SK-N-SH (cell line): Measurements from ENCODE around the gene BNC2. TPM values are rescaled to one million over a fixed set of nuclear protein-coding genes. Genes with fewer than 3 reads are reported as not detected.

ENCODE experiments used
- CTCF ChIA-PET: fragments of 300-600, 350-600 bp; formaldehyde crosslinking; extraction: SDS; loops from one replicate; lab custom pipeline; 2021; lab: Yijun Ruan, JAX
- POLR2A ChIA-PET: fragments of 350-600 bp; sonication (Branson Sonifier 250); formaldehyde crosslinking; extraction: SDS; loops from one replicate; lab custom pipeline; 2020; ENCODE audit warnings: antibody characterized with exemption, inconsistent platforms; lab: Yijun Ruan, JAX
- DNase-seq: peaks from one replicate; pipeline ENCODE4 v3.0.0; 2012
- H2AFZ ChIP-seq: fragments of 200-600 bp; sonication (generic); 2 replicates; pipeline ENCODE4 v1.8.1; 2016; ENCODE audit warnings: antibody characterized with exemption, mild to moderate bottlenecking, low read depth
- H3F3A ChIP-seq: fragments of 200-600 bp; sonication (generic); replicated peaks from 2 replicates; pipeline ENCODE3; 2016; ENCODE audit warnings: antibody characterized with exemption, mild to moderate bottlenecking; ENCODE audit not compliant: insufficient read depth
- H3K27ac ChIP-seq, 2 experiments: fragments of 200-500 bp in 1 of 2; fragments of 200-600 bp in 1 of 2; sonication (Bioruptor generic) in 1 of 2; sonication (generic), shearing (Covaris generic) in 1 of 2; 2 replicates each; pipeline versions ENCODE4 v1.5.1 to v1.6.1; 2014 to 2016; ENCODE audit warnings: low read depth in 2 of 2, inconsistent platforms in 1 of 2, low read length in 1 of 2, mild to moderate bottlenecking in 1 of 2, mixed read lengths in 1 of 2
- H3K27me3 ChIP-seq: fragments of 200-600 bp; sonication (generic), shearing (Covaris generic); 2 replicates; pipeline ENCODE4 v1.6.1; 2016; ENCODE audit warnings: mixed run types; ENCODE audit not compliant: insufficient read depth
- H3K36me3 ChIP-seq, 2 experiments: fragments of 200-500 bp in 1 of 2; fragments of 200-600 bp in 1 of 2; sonication (Bioruptor generic) in 1 of 2; sonication (generic) in 1 of 2; replicated peaks in 1 of 2; 2 replicates each; pipeline versions ENCODE3 to v1.5.1; 2014 to 2016; ENCODE audit warnings: low read length in 1 of 2, mild to moderate bottlenecking in 1 of 2; ENCODE audit not compliant: insufficient read depth in 2 of 2, control insufficient read depth in 1 of 2
- H3K4me1 ChIP-seq, 2 experiments: fragments of 200-500 bp in 1 of 2; fragments of 200-600 bp in 1 of 2; sonication (Bioruptor generic) in 1 of 2; sonication (generic), shearing (Covaris generic) in 1 of 2; 2 replicates each; pipeline versions ENCODE4 v1.5.1 to v1.6.1; 2014 to 2016; ENCODE audit warnings: low read depth in 1 of 2, low read length in 1 of 2, mixed run types in 1 of 2; ENCODE audit not compliant: insufficient read depth in 2 of 2, control insufficient read depth in 1 of 2
- H3K4me2 ChIP-seq: fragments of 200-600 bp; sonication (generic), shearing (Covaris generic); 2 replicates; pipeline ENCODE4 v1.6.1; 2017; ENCODE audit warnings: mixed run types
- H3K4me3 ChIP-seq, 2 experiments: fragments of 200-500 bp in 1 of 2; fragments of 200-600 bp in 1 of 2; sonication (Bioruptor generic) in 1 of 2; sonication (generic), shearing (Covaris generic) in 1 of 2; 2 replicates each; pipeline versions ENCODE4 v1.5.1 to v1.8.1; 2014 to 2016; ENCODE audit warnings: low read depth in 2 of 2, inconsistent platforms in 1 of 2, low read length in 1 of 2, mild to moderate bottlenecking in 1 of 2, mixed read lengths in 1 of 2, moderate library complexity in 1 of 2
- H3K79me2 ChIP-seq: fragments of 200-600 bp; sonication (generic); 2 replicates; pipeline ENCODE4 v1.8.1; 2017; ENCODE audit warnings: mild to moderate bottlenecking; ENCODE audit not compliant: insufficient read depth
- H3K9ac ChIP-seq: fragments of 200-600 bp; sonication (generic); 2 replicates; pipeline ENCODE4 v1.6.1; 2017; ENCODE audit warnings: mixed run types
- H3K9me2 ChIP-seq: fragments of 200-600 bp; sonication (generic); 2 replicates; pipeline ENCODE4 v1.6.1; 2017; ENCODE audit warnings: mixed run types
- H3K9me3 ChIP-seq: fragments of 200-600 bp; sonication (generic); 2 replicates; pipeline ENCODE4 v1.6.1; 2017; ENCODE audit warnings: mixed run types, mild to moderate bottlenecking, moderate library complexity
- H4K20me1 ChIP-seq: fragments of 200-600 bp; sonication (generic); 2 replicates; pipeline ENCODE4 v1.6.1; 2017; ENCODE audit warnings: mild to moderate bottlenecking, mixed run types; ENCODE audit not compliant: insufficient read depth
- FOXM1 ChIP-seq: IDR thresholded peaks from 2 replicates; pipeline ENCODE4 v1.4.0; 2012; ENCODE audit warnings: low read depth, mild to moderate bottlenecking
- IRF3 ChIP-seq: fragments of 150-350 bp; IDR thresholded peaks from 2 replicates; pipeline ENCODE4 v1.6.1; 2016; ENCODE audit warnings: mild to moderate bottlenecking, low read depth, low read length
- MEF2A ChIP-seq: IDR thresholded peaks from 2 replicates; pipeline ENCODE4 v1.4.0; 2012; ENCODE audit warnings: low read depth, borderline replicate concordance
- PBX3 ChIP-seq: IDR thresholded peaks from 2 replicates; pipeline ENCODE4; 2012
- POLR2AphosphoS5 ChIP-seq: IDR thresholded peaks from 2 replicates; pipeline ENCODE4 v1.6.1; 2012; ENCODE audit warnings: low read depth, low read length
- SIN3A ChIP-seq: IDR thresholded peaks from 2 replicates; pipeline ENCODE4 v1.6.1; 2012; ENCODE audit warnings: low read depth, mild to moderate bottlenecking, low read length, moderate library complexity, borderline replicate concordance
- TAF1 ChIP-seq: IDR thresholded peaks from 2 replicates; pipeline ENCODE4 v1.6.1; 2012; ENCODE audit warnings: low read depth, mild to moderate bottlenecking, low read length, moderate library complexity, borderline replicate concordance
- USF1 ChIP-seq: IDR thresholded peaks from 2 replicates; pipeline ENCODE4 v1.4.0; 2012; ENCODE audit warnings: low read depth, borderline replicate concordance
- YY1 ChIP-seq: IDR thresholded peaks from 2 replicates; pipeline ENCODE4 v1.4.0; 2012; ENCODE audit warnings: low read depth, mild to moderate bottlenecking
- WGBS: methylation state at CpG from one replicate; pipeline ENCODE4 v1.1.6; 2017; ENCODE audit warnings: low lambda C conversion rate; 5-methylcytosine and 5-hydroxymethylcytosine counted together
- polyA plus RNA-seq, 3 experiments: library from polyadenylated mRNA; depleted of rRNA; stranded (reverse); fragments of >200 nt; gene quantifications; 2 replicates each; pipeline ENCODE4 v1.2.3, GENCODE V29; 2012
- TF ChIP-seq, protein P1 (sequence below): fragments of 200-600 bp; sonication (generic); IDR thresholded peaks from 2 replicates; pipeline ENCODE4 v1.6.1; 2017; ENCODE audit warnings: antibody characterized with exemption, mild to moderate bottlenecking, moderate library complexity
- TF ChIP-seq, protein P2 (sequence below): IDR thresholded peaks from 2 replicates; pipeline ENCODE4 v1.4.0; 2012; ENCODE audit warnings: low read depth, borderline replicate concordance
- TF ChIP-seq, protein P3 (sequence below): IDR thresholded peaks from 2 replicates; pipeline ENCODE4 v1.6.1; 2012; ENCODE audit warnings: mild to moderate bottlenecking, low read depth, low read length, moderate library complexity

Gene BNC2
- polyA plus RNA-seq, 1 of the 3 experiments (the other 2 are of a cell fraction): 8.8 TPM

DNA sequence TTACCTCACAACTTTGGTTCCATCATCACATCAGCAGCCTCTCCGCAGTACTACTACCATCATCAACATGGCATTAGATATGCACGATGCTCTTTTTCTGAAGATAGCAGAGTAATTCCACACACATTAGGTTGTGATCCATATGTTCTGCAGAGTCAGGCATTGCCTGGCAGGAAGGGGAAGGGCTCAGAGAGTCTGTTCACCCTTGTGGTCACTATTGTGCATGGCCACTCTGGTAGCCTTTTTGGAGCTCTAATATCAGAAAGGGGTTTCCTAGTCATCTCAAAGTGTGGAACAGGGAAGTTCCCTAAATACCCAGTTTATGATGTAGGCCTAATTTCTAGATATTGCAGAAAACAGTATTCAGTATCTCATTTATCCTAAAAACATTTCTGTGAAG is 373.6 kb downstream of the BNC2 start:
- no peak for DNase-seq
- H3K4me2 ChIP-seq: no peak overlapping the region
- ChIA-PET POLR2A (no interaction called here), CTCF (no interaction called here)
- TF ChIP-seq MEF2A: no peak
- TF ChIP-seq, protein P1, sequence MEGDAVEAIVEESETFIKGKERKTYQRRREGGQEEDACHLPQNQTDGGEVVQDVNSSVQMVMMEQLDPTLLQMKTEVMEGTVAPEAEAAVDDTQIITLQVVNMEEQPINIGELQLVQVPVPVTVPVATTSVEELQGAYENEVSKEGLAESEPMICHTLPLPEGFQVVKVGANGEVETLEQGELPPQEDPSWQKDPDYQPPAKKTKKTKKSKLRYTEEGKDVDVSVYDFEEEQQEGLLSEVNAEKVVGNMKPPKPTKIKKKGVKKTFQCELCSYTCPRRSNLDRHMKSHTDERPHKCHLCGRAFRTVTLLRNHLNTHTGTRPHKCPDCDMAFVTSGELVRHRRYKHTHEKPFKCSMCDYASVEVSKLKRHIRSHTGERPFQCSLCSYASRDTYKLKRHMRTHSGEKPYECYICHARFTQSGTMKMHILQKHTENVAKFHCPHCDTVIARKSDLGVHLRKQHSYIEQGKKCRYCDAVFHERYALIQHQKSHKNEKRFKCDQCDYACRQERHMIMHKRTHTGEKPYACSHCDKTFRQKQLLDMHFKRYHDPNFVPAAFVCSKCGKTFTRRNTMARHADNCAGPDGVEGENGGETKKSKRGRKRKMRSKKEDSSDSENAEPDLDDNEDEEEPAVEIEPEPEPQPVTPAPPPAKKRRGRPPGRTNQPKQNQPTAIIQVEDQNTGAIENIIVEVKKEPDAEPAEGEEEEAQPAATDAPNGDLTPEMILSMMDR: peak; percentile 11; the same call in 1 of the 2 replicates
- H3K36me3 ChIP-seq: peaks cover 0 to 6% of the 10 kb centered on the region in 2 experiments
- H3K27me3 ChIP-seq: no peaks in the 10 kb centered on the region
- no peak overlapping the region for H3K27ac ChIP-seq
- no peaks in the 10 kb centered on the region for H3K9me2 ChIP-seq
- peaks cover 19% of the 10 kb centered on the region for H3F3A ChIP-seq
- no peak overlapping the region for H2AFZ ChIP-seq
- H3K9me3 ChIP-seq: no peaks in the 10 kb centered on the region
- no peak overlapping the region for H3K9ac ChIP-seq
- no peaks in the 10 kb centered on the region for H4K20me1 ChIP-seq
- H3K4me1 ChIP-seq: peaks cover 0 to 21% of the 10 kb centered on the region in 2 experiments; a peak in 2 of 4 replicates
- WGBS: 87% methylated on average over 2 of the region's 2 CpGs
- peaks cover 5% of the 10 kb centered on the region for H3K79me2 ChIP-seq
- no peak overlapping the region for H3K4me3 ChIP-seq

DNA sequence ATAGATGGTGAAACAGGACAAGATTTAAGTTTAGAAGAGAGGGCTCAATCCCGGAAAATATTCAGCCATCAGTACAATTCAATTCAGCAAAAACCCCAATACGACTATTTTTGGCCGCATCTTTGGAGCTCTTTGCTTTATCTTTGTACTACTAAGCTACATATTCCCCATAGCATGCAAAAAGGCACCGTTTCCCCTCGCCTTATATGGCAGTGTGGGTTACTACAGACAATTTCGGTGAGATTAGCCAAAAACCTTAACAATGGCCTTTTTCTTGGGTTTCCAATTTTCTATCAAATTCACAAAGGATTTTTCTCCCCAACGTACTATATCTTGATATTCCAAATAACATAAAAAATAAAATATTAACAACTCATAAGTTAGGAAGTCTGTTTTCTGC is 382.6 kb downstream of the BNC2 start:
- no peaks in the 10 kb centered on the region for H3K79me2 ChIP-seq
- TF ChIP-seq POLR2AphosphoS5 (no peak), USF1 (no peak), TAF1 (no peak), FOXM1 (no peak), PBX3 (no peak), SIN3A (no peak), IRF3 (no peak), YY1 (no peak)
- TF ChIP-seq, protein P2, sequence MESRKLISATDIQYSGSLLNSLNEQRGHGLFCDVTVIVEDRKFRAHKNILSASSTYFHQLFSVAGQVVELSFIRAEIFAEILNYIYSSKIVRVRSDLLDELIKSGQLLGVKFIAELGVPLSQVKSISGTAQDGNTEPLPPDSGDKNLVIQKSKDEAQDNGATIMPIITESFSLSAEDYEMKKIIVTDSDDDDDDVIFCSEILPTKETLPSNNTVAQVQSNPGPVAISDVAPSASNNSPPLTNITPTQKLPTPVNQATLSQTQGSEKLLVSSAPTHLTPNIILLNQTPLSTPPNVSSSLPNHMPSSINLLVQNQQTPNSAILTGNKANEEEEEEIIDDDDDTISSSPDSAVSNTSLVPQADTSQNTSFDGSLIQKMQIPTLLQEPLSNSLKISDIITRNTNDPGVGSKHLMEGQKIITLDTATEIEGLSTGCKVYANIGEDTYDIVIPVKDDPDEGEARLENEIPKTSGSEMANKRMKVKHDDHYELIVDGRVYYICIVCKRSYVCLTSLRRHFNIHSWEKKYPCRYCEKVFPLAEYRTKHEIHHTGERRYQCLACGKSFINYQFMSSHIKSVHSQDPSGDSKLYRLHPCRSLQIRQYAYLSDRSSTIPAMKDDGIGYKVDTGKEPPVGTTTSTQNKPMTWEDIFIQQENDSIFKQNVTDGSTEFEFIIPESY: no peak
- TF ChIP-seq, protein P1: no peak
- TF ChIP-seq, protein P3, sequence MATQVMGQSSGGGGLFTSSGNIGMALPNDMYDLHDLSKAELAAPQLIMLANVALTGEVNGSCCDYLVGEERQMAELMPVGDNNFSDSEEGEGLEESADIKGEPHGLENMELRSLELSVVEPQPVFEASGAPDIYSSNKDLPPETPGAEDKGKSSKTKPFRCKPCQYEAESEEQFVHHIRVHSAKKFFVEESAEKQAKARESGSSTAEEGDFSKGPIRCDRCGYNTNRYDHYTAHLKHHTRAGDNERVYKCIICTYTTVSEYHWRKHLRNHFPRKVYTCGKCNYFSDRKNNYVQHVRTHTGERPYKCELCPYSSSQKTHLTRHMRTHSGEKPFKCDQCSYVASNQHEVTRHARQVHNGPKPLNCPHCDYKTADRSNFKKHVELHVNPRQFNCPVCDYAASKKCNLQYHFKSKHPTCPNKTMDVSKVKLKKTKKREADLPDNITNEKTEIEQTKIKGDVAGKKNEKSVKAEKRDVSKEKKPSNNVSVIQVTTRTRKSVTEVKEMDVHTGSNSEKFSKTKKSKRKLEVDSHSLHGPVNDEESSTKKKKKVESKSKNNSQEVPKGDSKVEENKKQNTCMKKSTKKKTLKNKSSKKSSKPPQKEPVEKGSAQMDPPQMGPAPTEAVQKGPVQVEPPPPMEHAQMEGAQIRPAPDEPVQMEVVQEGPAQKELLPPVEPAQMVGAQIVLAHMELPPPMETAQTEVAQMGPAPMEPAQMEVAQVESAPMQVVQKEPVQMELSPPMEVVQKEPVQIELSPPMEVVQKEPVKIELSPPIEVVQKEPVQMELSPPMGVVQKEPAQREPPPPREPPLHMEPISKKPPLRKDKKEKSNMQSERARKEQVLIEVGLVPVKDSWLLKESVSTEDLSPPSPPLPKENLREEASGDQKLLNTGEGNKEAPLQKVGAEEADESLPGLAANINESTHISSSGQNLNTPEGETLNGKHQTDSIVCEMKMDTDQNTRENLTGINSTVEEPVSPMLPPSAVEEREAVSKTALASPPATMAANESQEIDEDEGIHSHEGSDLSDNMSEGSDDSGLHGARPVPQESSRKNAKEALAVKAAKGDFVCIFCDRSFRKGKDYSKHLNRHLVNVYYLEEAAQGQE: no peak

More for the DNA sequence above, 382.6 kb downstream of the BNC2 start:
- Histone ChIP-seq H3K36me3 (peaks cover 0 to 8% of the 10 kb centered on the region in 2 experiments), H3K9me3 (no peaks in the 10 kb centered on the region), H3K4me2 (no peak overlapping the region), H3K4me1 (peaks cover 0 to 13% of the 10 kb centered on the region in 2 experiments; a peak in 2 of 4 replicates), H3K9me2 (no peaks in the 10 kb centered on the region), H3K4me3 (no peak overlapping the region), H3K27me3 (no peaks in the 10 kb centered on the region), H3K9ac (no peak overlapping the region), H2AFZ (no peak overlapping the region), H4K20me1 (no peaks in the 10 kb centered on the region), H3F3A (no peaks in the 10 kb centered on the region), H3K27ac (no peak overlapping the region)
- no peak for DNase-seq
- ChIA-PET POLR2A (no interaction called here), CTCF (interaction anchor here (0.7 kb wide), 1 partner anchor 243 kb away, joined by 3 read pairs; no protein-coding TSS in a partner anchor)
- 94% methylated on average over 7 of the region's 7 CpGs for WGBS
